Nucleus accumbens (tissue), 56 donors: ENCODE measurements around the gene CASR.

Source experiments
- DNase-seq, 56 donors: peaks; one replicate each; lab custom pipeline; 2025; lab: John Stamatoyannopoulos, UW

CASR gene

GRCh38 chr3:122299872-122300460 lies 116.5 kb downstream of the CASR start:
- DNase-seq, result no peak

- DNase-seq, result no peak
Measured at GRCh38 chr3:122301063-122301462, 117.6 kb downstream of the CASR start.

- no peak for DNase-seq
Measured at GRCh38 chr3:122305818-122306621, 122.6 kb downstream of the CASR start.

GRCh38 chr3:122306622-122306953 lies 123.1 kb downstream of the CASR start:
- no peak for DNase-seq

- DNase-seq, result no peak
Measured at GRCh38 chr3:122307094-122307687, 123.7 kb downstream of the CASR start.

GRCh38 chr3:122307976-122308375 lies 124.5 kb downstream of the CASR start:
- DNase-seq, result no peak

- DNase-seq, result no peak
Measured at GRCh38 chr3:122310361-122310760, 126.9 kb downstream of the CASR start.

- no peak for DNase-seq
Measured at GRCh38 chr3:122312826-122313225, 129.4 kb downstream of the CASR start.

GRCh38 chr3:122313281-122313680 lies 129.8 kb downstream of the CASR start:
- DNase-seq, result no peak

- no peak for DNase-seq
Measured at GRCh38 chr3:122314228-122314876, 130.9 kb downstream of the CASR start.

GRCh38 chr3:122315619-122316018 lies 132.2 kb downstream of the CASR start:
- no peak for DNase-seq

- no peak for DNase-seq
Measured at GRCh38 chr3:122316368-122316767, 132.9 kb downstream of the CASR start.

- no peak for DNase-seq
Measured at GRCh38 chr3:122318620-122319019, 135.2 kb downstream of the CASR start.

GRCh38 chr3:122322095-122323075 lies 138.9 kb downstream of the CASR start:
- no peak for DNase-seq

- no peak for DNase-seq
Measured at GRCh38 chr3:122324871-122325323, 141.4 kb downstream of the CASR start, which contains the start of gene CSTA. Gene CSTA (plus strand): TSS chr3:122325248. CDS start chr3:122325293, 45 bp downstream.

- no peak for DNase-seq
Measured at GRCh38 chr3:122325769-122326168, 142.3 kb downstream of the CASR start.

- no peak for DNase-seq
Measured at GRCh38 chr3:122331886-122332285, 148.4 kb downstream of the CASR start.

- no peak for DNase-seq
Measured at GRCh38 chr3:122332551-122332950, 149.1 kb downstream of the CASR start.
